Heart right ventricle (tissue), 16 donors: ENCODE results near the gene MYO1E. TPM values are rescaled to one million over a fixed set of nuclear protein-coding genes. Genes with fewer than 3 reads are reported as not detected.

Source experiments
- ATAC-seq, 8 donors: fragments of 200-7000 bp; cut with Tn5 transposase; one replicate each; pipeline ENCODE4 v1.9.1; 2020; ENCODE audit warnings: mild to moderate bottlenecking in 8 of 8, moderate library complexity in 8 of 8, moderate number of reproducible peaks in 1 of 8
- DNase-seq, 2 donors: peaks; one replicate each; pipeline ENCODE4 v3.0.0-alpha.2; 2020
- H3K27ac ChIP-seq, 10 donors: fragments of 200-600 bp; sonication (generic) in 2 of 10; one replicate each; pipeline versions ENCODE4 v1.5.0 to v1.8.0; 2020 to 2022; ENCODE audit warnings: mild to moderate bottlenecking in 3 of 10
- H3K27me3 ChIP-seq, 7 donors: fragments of 200-600 bp; one replicate each; pipeline ENCODE4 v1.8.0; 2021 to 2022; ENCODE audit warnings: mild to moderate bottlenecking in 2 of 7
- H3K36me3 ChIP-seq, 9 donors: fragments of 200-600 bp; sonication (generic) in 1 of 9; one replicate each; pipeline versions ENCODE4 v1.5.0 to v1.8.0; 2020 to 2022; ENCODE audit warnings: mild to moderate bottlenecking in 2 of 9
- H3K4me1 ChIP-seq, 9 donors: fragments of 200-600 bp; sonication (generic) in 1 of 9; one replicate each; pipeline versions ENCODE4 v1.5.0 to v1.8.0; 2020 to 2022; ENCODE audit warnings: mild to moderate bottlenecking in 4 of 9
- H3K4me3 ChIP-seq, 10 donors: fragments of 200-600 bp; sonication (generic) in 2 of 10; one replicate each; pipeline versions ENCODE4 v1.5.0 to v1.8.0; 2020 to 2022; ENCODE audit warnings: mild to moderate bottlenecking in 7 of 10, moderate library complexity in 2 of 10
- H3K9me3 ChIP-seq, 11 donors: fragments of 200-600 bp in 10 of 11; sonication (generic) in 2 of 11; one replicate each; pipeline versions ENCODE4 v1.5.0 to v1.8.0; 2013 to 2022; ENCODE audit warnings: mild to moderate bottlenecking in 2 of 11, control low read depth in 1 of 11, moderate library complexity in 1 of 11
- CTCF ChIP-seq, 9 donors: fragments of 200-600 bp; sonication (generic) in 2 of 9; IDR thresholded peaks; one replicate each; pipeline versions ENCODE4 v1.5.0 to v1.8.0; 2021 to 2022; ENCODE audit warnings: antibody characterized with exemption in 9 of 9, mild to moderate bottlenecking in 5 of 9, moderate library complexity in 1 of 9
- WGBS, 2 donors: extraction: QIAGEN DNeasy Blood & Tissue Kit; methylation state at CpG; one replicate each; pipeline ENCODE4 v1.1.7; 2013; ENCODE audit warnings: inconsistent platforms in 1 of 2; 5-methylcytosine and 5-hydroxymethylcytosine counted together
- intact Hi-C, 10 donors: fragments of 100-400 bp; cut with DNase I; formaldehyde crosslinking; loops; one replicate each; pipeline versions ENCODE4 v1.11.1 to v1.14.2; 2022
- polyA plus RNA-seq, 2 donors: library from polyadenylated mRNA; stranded (reverse); fragments of 200-250 nt; gene quantifications; one replicate each; pipeline ENCODE4 v1.2.3, GENCODE V29; 2013
- total RNA-seq, 10 donors: library from RNA; stranded (reverse); fragmentation: NEBNext Ultra II Directional in 3 of 10; extraction: Animal tissue kit (Norgen Biotek cat#: 25700) in 3 of 10; gene quantifications; one replicate each; pipeline versions ENCODE4 v1.2.1 to v1.2.4, GENCODE V29; 2021 to 2023
- donor health status: Arrhythmogenic right ventricular cardiomyopathy.
- donor health status: ischemic (EF 13 %, LVEDD 7.1; RV severe dilation, severe dysfunction).
- donor health status: healthy with polysubstance abuse.
- donor health status: DM: no; HTN: yes; CAD: no.
- donor health status: DM: no; HTN: no; CAD: no.
- donor health status: ischemic (EF 25% LVEDD 6.9; RV normal size, moderate dysfunction).
- donor health status: ischemic (EF 25% LVEDD 5.7; RV mildly dilated, moderate dysfunction).
- donor health status: healthy.
- donor health status: DM: yes; HTN: yes; CAD: no.
- donor health status: Ischemic cardiomyopathy.
- donor health status: ischemic (EF 35%, LVEDD 5.7; RV mildly dilated, moderate dysfunction).
- donor health status: nonischemic (EF 11% LVEDD 7.7; RV severe dilation, severe dysfunction).
- donor health status: DM: yes; HTN: yes; CAD: no.
- donor health status: PGD.
- donor health status: ischemic (EF 29% LVEDD 5.4; RV normal size, mild dysfunction).
- donor health status: nonischemic (EF 23%, LVEDD 6.1; RV moderate dilation, normal function).

Gene MYO1E
- total and polyA plus RNA-seq, 12 donors = 9.3 to 75.3 (median 27.4) TPM

DNA sequence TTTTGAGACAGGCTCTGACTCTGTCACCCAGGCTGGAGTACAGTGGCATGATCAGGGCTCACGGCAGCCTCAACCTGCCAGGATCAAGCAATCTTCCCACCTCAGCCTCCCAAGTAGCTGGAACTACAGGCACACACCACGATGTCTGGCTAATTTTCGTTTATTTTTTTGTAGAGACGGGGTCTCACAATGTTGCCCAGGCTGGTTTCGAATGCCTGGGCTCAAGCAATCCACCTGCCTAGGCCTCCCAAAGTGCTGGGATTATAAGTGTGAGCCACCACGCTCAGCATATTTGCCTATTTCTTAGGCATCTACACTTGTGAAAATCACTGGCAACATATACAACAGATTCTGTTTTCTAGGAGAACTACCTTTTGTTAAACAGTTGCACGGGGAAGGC is 16.9 kb downstream of the MYO1E start:
- DNase-seq = no peak
- no peak overlapping the region for H3K4me3 ChIP-seq
- ATAC-seq = no peak
- no peaks in the 10 kb centered on the region for H3K9me3 ChIP-seq
- no peak for TF ChIP-seq CTCF (IDR thresholded peaks at IDR 0.05)
- no peaks in the 10 kb centered on the region for H3K27me3 ChIP-seq
- H3K4me1 ChIP-seq = peaks cover 0 to 49% (median 30%) of the 10 kb centered on the region in 9 donors
- WGBS, 2 donors = 91 to 92% methylated on average over 7 of the region's 7 CpGs
- peak overlapping the region in 1 of 10 donors; percentile 12 for H3K27ac ChIP-seq
- H3K36me3 ChIP-seq = peaks cover 0 to 6% (median 0%) of the 10 kb centered on the region in 9 donors
- intact Hi-C loops = loop anchor here in 3 of 10 donors (10.0 kb wide), 3 partner anchors 61 to 671 kb away; no protein-coding TSS in a partner anchor

- Histone ChIP-seq H3K27ac (peak overlapping the region in 3 of 10 donors; percentile 1 to 64 (median 27)), H3K36me3 (peaks cover 0 to 6% (median 0%) of the 10 kb centered on the region in 9 donors), H3K27me3 (no peaks in the 10 kb centered on the region), H3K4me3 (no peak overlapping the region), H3K9me3 (no peaks in the 10 kb centered on the region), H3K4me1 (peaks cover 0 to 60% (median 41%) of the 10 kb centered on the region in 9 donors)
- intact Hi-C loops = loop anchor here in 4 of 10 donors (5.0 to 10.0 kb wide), 4 partner anchors 60 to 670 kb away; no protein-coding TSS in a partner anchor
- TF ChIP-seq CTCF (IDR thresholded peaks at IDR 0.05) = no peak
- 70 to 71% methylated on average over 8 of the region's 8 CpGs for WGBS, 2 donors
- no peak for DNase-seq
- no peak for ATAC-seq
Observed at GRCh38 chr15:59354417-59355031, 18.1 kb downstream of the MYO1E start.

DNA sequence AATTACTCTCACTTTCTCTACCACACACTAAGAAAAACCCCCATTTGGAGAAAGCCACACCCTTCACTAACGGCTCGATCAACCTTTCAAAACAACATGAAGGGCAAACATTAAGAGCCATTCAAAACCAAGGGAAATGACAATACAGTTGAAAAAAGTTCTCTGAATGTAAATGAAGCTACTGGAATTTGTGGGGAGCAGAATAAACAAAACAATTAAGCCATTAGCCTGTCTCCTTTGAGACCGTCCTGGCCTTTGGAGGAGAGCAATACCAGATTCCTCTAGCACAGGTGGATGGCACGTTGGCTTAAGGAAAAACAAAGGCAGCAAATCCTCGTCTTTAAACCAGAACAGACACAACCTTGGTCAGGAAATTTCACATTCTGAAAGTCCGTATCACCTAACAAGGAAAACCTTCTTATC is 18.7 kb downstream of the MYO1E start:
- Histone ChIP-seq H3K9me3 (no peaks in the 10 kb centered on the region), H3K27ac (peak overlapping the region in 3 of 10 donors; percentile 1 to 64 (median 27)), H3K27me3 (no peaks in the 10 kb centered on the region), H3K36me3 (peaks cover 0 to 6% (median 0%) of the 10 kb centered on the region in 9 donors), H3K4me3 (no peak overlapping the region), H3K4me1 (peaks cover 0 to 65% (median 46%) of the 10 kb centered on the region in 9 donors)
- WGBS, 2 donors = 73 to 74% methylated on average over 6 of the region's 6 CpGs
- DNase-seq (no peak), ATAC-seq (no peak)
- no peak for TF ChIP-seq CTCF (IDR thresholded peaks at IDR 0.05)
- intact Hi-C loops = loop anchor here in 4 of 10 donors (5.0 to 10.0 kb wide), 4 partner anchors 59 to 669 kb away; no protein-coding TSS in a partner anchor

- Histone ChIP-seq H3K27ac (peak overlapping the region in 7 of 10 donors; percentile 14 to 80 (median 54)), H3K27me3 (no peaks in the 10 kb centered on the region), H3K36me3 (peaks cover 0 to 3% (median 0%) of the 10 kb centered on the region in 9 donors), H3K9me3 (no peaks in the 10 kb centered on the region), H3K4me3 (peak overlapping the region in 1 of 10 donors; percentile 7), H3K4me1 (peaks cover 0 to 70% (median 48%) of the 10 kb centered on the region in 9 donors)
- no peak for TF ChIP-seq CTCF (IDR thresholded peaks at IDR 0.05)
- intact Hi-C loops = loop anchor here in 4 of 10 donors (5.0 to 10.0 kb wide), 4 partner anchors 58 to 668 kb away; no protein-coding TSS in a partner anchor
- 39 to 50% methylated on average over 7 of the region's 7 CpGs for WGBS, 2 donors
- peak in 7 of 8 donors; percentile 17 to 80 (median 65) for ATAC-seq
- no peak for DNase-seq
Observed at GRCh38 chr15:59352683-59353082, 20.0 kb downstream of the MYO1E start.
